MM.1S (cell line): ENCODE results near the gene MSANTD1.

Experiments
- DNase-seq: peaks from one replicate; pipeline ENCODE4 v3.0.0-alpha.2; 2015
- H2AFZ ChIP-seq: fragments of 300-600 bp; sonication (generic); 2 replicates; pipeline ENCODE4 v1.6.0; 2016; ENCODE audit warnings: antibody characterized with exemption, low read length
- H3F3A ChIP-seq: fragments of 300-600 bp; sonication (generic); 2 replicates; pipeline ENCODE4 v1.6.1; 2016; ENCODE audit warnings: mild to moderate bottlenecking, antibody characterized with exemption, low read length, moderate library complexity, mixed read lengths; ENCODE audit not compliant: insufficient read depth
- H3K27ac ChIP-seq: fragments of 300-600 bp; sonication (generic); 2 replicates; pipeline ENCODE4 v1.5.1; 2016; ENCODE audit warnings: mild to moderate bottlenecking, low read length
- H3K27me3 ChIP-seq: fragments of 300-600 bp; sonication (generic); replicated peaks from 2 replicates; pipeline ENCODE4 v1.6.0; 2016; ENCODE audit warnings: low read length; ENCODE audit not compliant: insufficient read depth
- H3K36me3 ChIP-seq: fragments of 300-600 bp; sonication (generic); replicated peaks from 2 replicates; pipeline ENCODE4 v1.6.1; 2016; ENCODE audit warnings: mild to moderate bottlenecking, low read length, mixed read lengths; ENCODE audit not compliant: insufficient read depth
- H3K4me1 ChIP-seq: fragments of 300-600 bp; sonication (generic); 2 replicates; pipeline ENCODE4 v1.6.1; 2016; ENCODE audit warnings: low read length, mixed read lengths
- H3K4me2 ChIP-seq: fragments of 300-600 bp; sonication (generic); 2 replicates; pipeline ENCODE4 v1.6.0; 2016; ENCODE audit warnings: low read depth, low read length
- H3K4me3 ChIP-seq: fragments of 300-600 bp; sonication (generic); 2 replicates; pipeline ENCODE4 v1.5.1; 2016; ENCODE audit warnings: low read length, mixed read lengths
- H3K79me2 ChIP-seq: fragments of 300-600 bp; sonication (generic); 2 replicates; pipeline ENCODE4 v1.6.1; 2016; ENCODE audit warnings: mixed run types, low read length, mixed read lengths
- H3K9ac ChIP-seq: fragments of 300-600 bp; sonication (generic); 2 replicates; pipeline ENCODE4 v1.6.1; 2016; ENCODE audit warnings: low read length, mixed read lengths
- H3K9me2 ChIP-seq: fragments of 300-600 bp; sonication (generic); replicated peaks from 2 replicates; pipeline ENCODE4 v1.6.1; 2016; ENCODE audit warnings: mild to moderate bottlenecking, low read length, mixed read lengths; ENCODE audit not compliant: insufficient read depth
- H3K9me3 ChIP-seq: fragments of 300-600 bp; sonication (generic); replicated peaks from 2 replicates; pipeline ENCODE4 v1.6.1; 2016; ENCODE audit warnings: mild to moderate bottlenecking, low read length, mixed read lengths; ENCODE audit not compliant: insufficient read depth
- H4K20me1 ChIP-seq: fragments of 300-600 bp; sonication (generic); 2 replicates; pipeline ENCODE4 v1.6.1; 2016; ENCODE audit warnings: mild to moderate bottlenecking, low read length, moderate library complexity, mixed read lengths; ENCODE audit not compliant: insufficient read depth
- CTCF ChIP-seq: fragments of 300-600 bp; sonication (generic); IDR thresholded peaks from 2 replicates; pipeline ENCODE4 v1.5.1; 2016; ENCODE audit warnings: antibody characterized with exemption, low read length, mixed read lengths
- EZH2 ChIP-seq: fragments of 300-600 bp; sonication (generic); optimal IDR thresholded peaks from 2 replicates; pipeline ENCODE3; 2017; ENCODE audit warnings: low read depth, mild to moderate bottlenecking, antibody characterized with exemption, low read length, mixed read lengths
- EZH2phosphoT487 ChIP-seq: fragments of 300-600 bp; sonication (generic); IDR thresholded peaks from 2 replicates; pipeline ENCODE4 v1.6.1; 2018; ENCODE audit warnings: antibody characterized with exemption, low read length

MSANTD1 gene

GRCh38 chr4:3295837-3296624 is 47.1 kb downstream of the MSANTD1 start:
- no peaks in the 10 kb centered on the region for H3K36me3 ChIP-seq
- no peaks in the 10 kb centered on the region for H3K9me3 ChIP-seq
- no peak overlapping the region for H3K4me2 ChIP-seq
- H3F3A ChIP-seq, result no peaks in the 10 kb centered on the region
- no peaks in the 10 kb centered on the region for H3K27me3 ChIP-seq
- H3K4me3 ChIP-seq, result no peak overlapping the region
- H3K27ac ChIP-seq, result no peak overlapping the region
- H3K79me2 ChIP-seq, result peaks cover 28% of the 10 kb centered on the region
- H4K20me1 ChIP-seq, result no peaks in the 10 kb centered on the region
- DNase-seq, result no peak
- H3K9ac ChIP-seq, result no peak overlapping the region
- no peak for TF ChIP-seq EZH2phosphoT487
- H3K4me1 ChIP-seq, result peaks cover 5% of the 10 kb centered on the region; the same call in 1 of the 2 replicates
- no peak overlapping the region for H2AFZ ChIP-seq
- H3K9me2 ChIP-seq, result no peaks in the 10 kb centered on the region

GRCh38 chr4:3296651-3297050 is 47.7 kb downstream of the MSANTD1 start:
- Histone ChIP-seq H3K4me3 (no peak overlapping the region), H2AFZ (no peak overlapping the region), H3K36me3 (no peaks in the 10 kb centered on the region), H4K20me1 (no peaks in the 10 kb centered on the region), H3K79me2 (peaks cover 33% of the 10 kb centered on the region), H3F3A (no peaks in the 10 kb centered on the region), H3K27me3 (no peaks in the 10 kb centered on the region), H3K9ac (no peak overlapping the region), H3K4me2 (no peak overlapping the region), H3K9me2 (no peaks in the 10 kb centered on the region), H3K4me1 (peaks cover 3% of the 10 kb centered on the region; the same call in 1 of the 2 replicates), H3K9me3 (no peaks in the 10 kb centered on the region), H3K27ac (no peak overlapping the region)
- no peak for DNase-seq
- no peak for TF ChIP-seq EZH2phosphoT487
- no peak for TF ChIP-seq EZH2
- no peak for TF ChIP-seq CTCF

GRCh38 chr4:3297066-3297859 is 48.3 kb downstream of the MSANTD1 start:
- Histone ChIP-seq H3K9me2 (no peaks in the 10 kb centered on the region), H3K9ac (no peak overlapping the region), H3K4me3 (no peak overlapping the region), H3K4me2 (no peak overlapping the region), H3K36me3 (no peaks in the 10 kb centered on the region), H4K20me1 (no peaks in the 10 kb centered on the region), H3F3A (no peaks in the 10 kb centered on the region), H3K4me1 (no peaks in the 10 kb centered on the region), H3K9me3 (no peaks in the 10 kb centered on the region), H3K27me3 (no peaks in the 10 kb centered on the region), H3K27ac (no peak overlapping the region), H3K79me2 (peaks cover 33% of the 10 kb centered on the region), H2AFZ (no peak overlapping the region)
- no peak for DNase-seq
- TF ChIP-seq CTCF (no peak), EZH2phosphoT487 (no peak), EZH2 (no peak)
